Calu3 (cell line): ENCODE results near the gene USP44. TPM values are rescaled to one million over a fixed set of nuclear protein-coding genes. Genes with fewer than 3 reads are reported as not detected.

Source experiments
- BruUV-seq: library from RNA; stranded (reverse); fragments of 400-500 nt; replicated peaks from 2 replicates; lab custom pipeline; 2021; lab: Mats Ljungman, UMichigan
- CTCF ChIA-PET: fragments of 300-600 bp; sonication (Branson Sonifier 250); formaldehyde crosslinking; loops from one replicate; lab custom pipeline; 2022; ENCODE audit warnings: antibody characterized with exemption; lab: Charles Lee
- DNase-seq: peaks from one replicate; pipeline ENCODE4 v3.0.0; 2022
- H3K27ac Mint-ChIP-seq: one replicate; pipeline ENCODE4 v1.8.0; 2022; ENCODE audit warnings: mixed read lengths; ENCODE audit not compliant: unreplicated experiment
- H3K27me3 Mint-ChIP-seq: one replicate; pipeline ENCODE4 v1.8.0; 2022; ENCODE audit warnings: mixed read lengths; ENCODE audit not compliant: unreplicated experiment
- H3K36me3 Mint-ChIP-seq: one replicate; pipeline ENCODE4 v1.8.0; 2022; ENCODE audit warnings: mild to moderate bottlenecking, moderate library complexity, mixed read lengths; ENCODE audit not compliant: insufficient read depth, unreplicated experiment
- H3K4me1 Mint-ChIP-seq: one replicate; pipeline ENCODE4 v1.8.0; 2022; ENCODE audit warnings: mild to moderate bottlenecking, low read depth, mixed read lengths; ENCODE audit not compliant: unreplicated experiment
- H3K4me3 Mint-ChIP-seq: one replicate; pipeline ENCODE4 v1.8.0; 2022; ENCODE audit warnings: mild to moderate bottlenecking, low read depth, moderate library complexity, mixed read lengths; ENCODE audit not compliant: unreplicated experiment
- H3K9me3 Mint-ChIP-seq: one replicate; pipeline ENCODE4 v1.8.0; 2022; ENCODE audit warnings: low read depth, mixed read lengths; ENCODE audit not compliant: unreplicated experiment
- CTCF ChIP-seq: fragments of 200-600 bp; IDR thresholded peaks from one replicate; pipeline ENCODE4 v1.8.0; 2022; ENCODE audit warnings: antibody characterized with exemption; ENCODE audit not compliant: unreplicated experiment
- intact Hi-C: fragments of 100-400 bp; cut with micrococcal nuclease; formaldehyde crosslinking; loops from one replicate; pipeline ENCODE4 v1.10.0; 2022; ENCODE audit not compliant: unreplicated experiment
- total RNA-seq: library from RNA; stranded (reverse); gene quantifications from 2 replicates; pipeline ENCODE4 v1.2.3, GENCODE V29; 2022

Gene USP44
- total RNA-seq, 1 experiment from 2014 or later = 14.0 TPM

- no peaks in the 10 kb centered on the region for H3K27me3 Mint-ChIP-seq
- DNase-seq = no peak
- intact Hi-C loops = no loop called here
- no TSS peak for BruUV-seq
- H3K9me3 Mint-ChIP-seq = no peaks in the 10 kb centered on the region
- no peaks in the 10 kb centered on the region for H3K36me3 Mint-ChIP-seq
- H3K27ac Mint-ChIP-seq = no peak overlapping the region
- H3K4me3 Mint-ChIP-seq = no peak overlapping the region
- no peak for TF ChIP-seq CTCF
- peaks cover 18% of the 10 kb centered on the region for H3K4me1 Mint-ChIP-seq
- CTCF ChIA-PET = interaction anchor here (1.0 to 2.0 kb wide), 3 partner anchors 15 to 42 kb away, joined by 3 to 4 read pairs (median 3); no protein-coding TSS in a partner anchor
Measured at GRCh38 chr12:95593266-95593871, 42.1 kb upstream of the USP44 start.

GRCh38 chr12:95591731-95592130, 40.5 kb upstream of the USP44 start:
- H3K27ac Mint-ChIP-seq = no peak overlapping the region

GRCh38 chr12:95590775-95591174, 39.5 kb upstream of the USP44 start:
- intact Hi-C loops = no loop called here
- Mint-ChIP-seq H3K9me3 (no peaks in the 10 kb centered on the region), H3K36me3 (no peaks in the 10 kb centered on the region), H3K4me1 (peaks cover 18% of the 10 kb centered on the region), H3K27me3 (no peaks in the 10 kb centered on the region), H3K27ac (no peak overlapping the region), H3K4me3 (no peak overlapping the region)
- CTCF ChIA-PET = no interaction called here
- BruUV-seq = no TSS peak
- DNase-seq = no peak
- no peak for TF ChIP-seq CTCF

More at GRCh38 chr12:95591731-95592130, 40.5 kb upstream of the USP44 start:
- CTCF ChIA-PET = no interaction called here
- no peak for TF ChIP-seq CTCF
- H3K27me3 Mint-ChIP-seq = no peaks in the 10 kb centered on the region
- no peaks in the 10 kb centered on the region for H3K9me3 Mint-ChIP-seq
- no TSS peak for BruUV-seq
- peaks cover 18% of the 10 kb centered on the region for H3K4me1 Mint-ChIP-seq
- no peak overlapping the region for H3K4me3 Mint-ChIP-seq
- no peak for DNase-seq
- intact Hi-C loops = no loop called here
- no peaks in the 10 kb centered on the region for H3K36me3 Mint-ChIP-seq

- no peaks in the 10 kb centered on the region for H3K27me3 Mint-ChIP-seq
- H3K4me1 Mint-ChIP-seq = peaks cover 12% of the 10 kb centered on the region
- H3K4me3 Mint-ChIP-seq = no peak overlapping the region
- H3K36me3 Mint-ChIP-seq = no peaks in the 10 kb centered on the region
- intact Hi-C loops = loop anchor here (5.0 kb wide), 1 partner anchor 133 kb away; no protein-coding TSS in a partner anchor
- no TSS peak for BruUV-seq
- DNase-seq = no peak
- TF ChIP-seq CTCF = no peak
- no peak overlapping the region for H3K27ac Mint-ChIP-seq
- CTCF ChIA-PET = no interaction called here
- no peaks in the 10 kb centered on the region for H3K9me3 Mint-ChIP-seq
Measured at GRCh38 chr12:95583933-95584332, 32.7 kb upstream of the USP44 start.
